IMR-90 (cell line): ENCODE data around the gene COL15A1. TPM values are rescaled to one million over a fixed set of nuclear protein-coding genes. Genes with fewer than 3 reads are reported as not detected.
A peak's percentile ranks its signal among the peaks of the same experiment; 100 is the strongest.

Experiments used
- ATAC-seq: fragments of 200-7000 bp; cut with Tn5 transposase; 2 replicates; pipeline ENCODE4 v1.9.1; 2020; ENCODE audit warnings: low read depth, mild to moderate bottlenecking, moderate library complexity
- BruUV-seq: library from RNA; stranded (reverse); fragments of 400-500 nt; replicated peaks from 2 replicates; lab custom pipeline; 2021; lab: Mats Ljungman, UMichigan
- CTCF ChIA-PET: fragments of 300-600 bp; formaldehyde crosslinking; extraction: SDS; loops from one replicate; lab custom pipeline; 2021; ENCODE audit warnings: antibody characterized with exemption; lab: Yijun Ruan, JAX
- POLR2A ChIA-PET: fragments of 300-600 bp; sonication (Branson Sonifier 250); formaldehyde crosslinking; loops from one replicate; lab custom pipeline; 2022; ENCODE audit warnings: antibody characterized with exemption; ENCODE audit not compliant: unreplicated experiment; lab: Charles Lee
- DNase-seq: peaks from one replicate; pipeline ENCODE4 v3.0.0; 2013
- H2AFZ ChIP-seq: replicated peaks from 2 replicates; pipeline ENCODE3; 2013; ENCODE audit warnings: low read length, mild to moderate bottlenecking; ENCODE audit not compliant: poor library complexity
- H2AK5ac ChIP-seq: 2 replicates; pipeline ENCODE4 v1.6.1; 2013; ENCODE audit warnings: low read depth, low read length, inconsistent platforms
- H2AK9ac ChIP-seq: replicated peaks from 2 replicates; pipeline ENCODE3; 2013; ENCODE audit warnings: mild to moderate bottlenecking, low read depth, low read length, moderate library complexity; ENCODE audit not compliant: poor library complexity
- H2BK120ac ChIP-seq: 2 replicates; pipeline ENCODE4 v1.6.1; 2013; ENCODE audit warnings: low read depth, low read length, inconsistent platforms
- H2BK15ac ChIP-seq: 3 replicates; pipeline ENCODE4 v1.6.1; 2013; ENCODE audit warnings: low read depth, low read length, inconsistent platforms
- H2BK20ac ChIP-seq: 2 replicates; pipeline ENCODE4 v1.6.1; 2013; ENCODE audit warnings: low read depth, mild to moderate bottlenecking, inconsistent platforms, low read length, moderate library complexity
- H2BK5ac ChIP-seq: 2 replicates; pipeline ENCODE4 v1.6.1; 2013; ENCODE audit warnings: mild to moderate bottlenecking, low read depth, low read length, inconsistent platforms; ENCODE audit not compliant: poor library complexity, severe bottlenecking
- H3K14ac ChIP-seq: replicated peaks from 2 replicates; pipeline ENCODE4 v1.6.1; 2013; ENCODE audit warnings: low read depth, low read length, inconsistent platforms
- H3K18ac ChIP-seq: 2 replicates; pipeline ENCODE4 v1.6.1; 2013; ENCODE audit warnings: low read depth, low read length, control low read depth
- H3K23ac ChIP-seq: 2 replicates; pipeline ENCODE4 v1.6.1; 2013; ENCODE audit warnings: low read depth, low read length, inconsistent platforms
- H3K27ac ChIP-seq: 2 replicates; pipeline ENCODE4 v1.5.1; 2013; ENCODE audit warnings: mild to moderate bottlenecking, control low read depth, low read length; ENCODE audit not compliant: insufficient read depth
- H3K27me3 ChIP-seq: 2 replicates; pipeline ENCODE4 v1.6.1; 2013; ENCODE audit warnings: low read length; ENCODE audit not compliant: control insufficient read depth, insufficient read depth
- H3K36me3 ChIP-seq: 2 replicates; pipeline ENCODE4 v1.6.1; 2013; ENCODE audit warnings: low read length, mixed read lengths; ENCODE audit not compliant: control insufficient read depth, insufficient read depth
- H3K4ac ChIP-seq: 2 replicates; pipeline ENCODE4 v1.6.1; 2013; ENCODE audit warnings: low read depth, low read length, inconsistent platforms
- H3K4me1 ChIP-seq: 2 replicates; pipeline ENCODE4 v1.6.1; 2013; ENCODE audit warnings: low read length, mixed read lengths; ENCODE audit not compliant: control insufficient read depth, insufficient read depth
- H3K4me2 ChIP-seq: 2 replicates; pipeline ENCODE4 v1.6.1; 2013; ENCODE audit warnings: low read depth, mild to moderate bottlenecking, control low read depth, low read length, moderate library complexity
- H3K4me3 ChIP-seq: 2 replicates; pipeline ENCODE4 v1.5.1; 2013; ENCODE audit warnings: low read depth, mild to moderate bottlenecking, control low read depth, low read length, moderate library complexity; ENCODE audit not compliant: insufficient read depth
- H3K56ac ChIP-seq: 2 replicates; pipeline ENCODE4 v1.6.1; 2013; ENCODE audit warnings: low read length, inconsistent platforms; ENCODE audit not compliant: insufficient read depth; ENCODE audit errors: extremely low read depth
- H3K79me1 ChIP-seq, 2 experiments: 2 replicates each; pipeline ENCODE4 v1.6.1; 2013; ENCODE audit warnings: low read length in 2 of 2, inconsistent platforms in 1 of 2, low read depth in 1 of 2
- H3K9ac ChIP-seq: 2 replicates; pipeline ENCODE4 v1.6.1; 2013; ENCODE audit warnings: low read depth, low read length, control low read depth
- H3K9me1 ChIP-seq: 2 replicates; pipeline ENCODE4 v1.6.1; 2013; ENCODE audit warnings: low read length, inconsistent platforms; ENCODE audit not compliant: insufficient read depth
- H3K9me3 ChIP-seq: 2 replicates; pipeline ENCODE4 v1.6.1; 2013; ENCODE audit warnings: low read length; ENCODE audit not compliant: control insufficient read depth, insufficient read depth
- H4K20me1 ChIP-seq: 2 replicates; pipeline ENCODE4 v1.6.1; 2013; ENCODE audit warnings: low read length, inconsistent platforms; ENCODE audit not compliant: insufficient read depth
- H4K5ac ChIP-seq: 2 replicates; pipeline ENCODE4 v1.6.1; 2013; ENCODE audit warnings: mild to moderate bottlenecking, low read depth, low read length, control low read depth
- H4K8ac ChIP-seq, 2 experiments: 2 replicates each; pipeline ENCODE4 v1.6.1; 2013; ENCODE audit warnings: low read depth in 2 of 2, low read length in 2 of 2, control low read depth in 1 of 2, inconsistent platforms in 1 of 2
- H4K91ac ChIP-seq: 2 replicates; pipeline ENCODE4 v1.6.1; 2013; ENCODE audit warnings: low read depth, low read length, inconsistent platforms; ENCODE audit not compliant: insufficient read depth
- ELK1 ChIP-seq: fragments of 150-350 bp; IDR thresholded peaks from 2 replicates; pipeline ENCODE4 v1.6.1; 2016; ENCODE audit warnings: low read depth, mild to moderate bottlenecking, low read length, moderate library complexity, borderline replicate concordance
- MAFK ChIP-seq: IDR thresholded peaks from 2 replicates; pipeline ENCODE4 v1.6.1; 2012; ENCODE audit warnings: low read depth, low read length, improper control_type of control experiment
- MAZ ChIP-seq: IDR thresholded peaks from 2 replicates; pipeline ENCODE4 v1.6.1; 2012; ENCODE audit warnings: low read depth, mild to moderate bottlenecking, low read length, improper control_type of control experiment, moderate library complexity, borderline replicate concordance
- MXI1 ChIP-seq: IDR thresholded peaks from 2 replicates; pipeline ENCODE4 v1.6.1; 2012; ENCODE audit warnings: low read depth, mild to moderate bottlenecking, low read length, moderate library complexity, borderline replicate concordance
- RFX5 ChIP-seq: IDR thresholded peaks from 2 replicates; pipeline ENCODE4 v1.8.0; 2012; ENCODE audit warnings: low read depth, mild to moderate bottlenecking, low read length, moderate library complexity
- WGBS, 2 experiments: methylation state at CpG; one replicate each; pipeline versions ENCODE4 v1.1.5 to v1.1.7; 2013; ENCODE audit warnings: missing lambda C conversion rate in 2 of 2; ENCODE audit not compliant: insufficient read length in 1 of 2; ENCODE audit errors: extremely low coverage in 2 of 2; 5-methylcytosine and 5-hydroxymethylcytosine counted together
- dilution Hi-C: fragments of 300-500 bp; cut with HindIII; formaldehyde crosslinking; loops from one replicate; pipeline ENCODE4 v1.14.3; 2018; ENCODE audit warnings: low sequenced_read_pairs; ENCODE audit not compliant: unreplicated experiment
- in situ Hi-C: fragments of 300-500 bp; cut with MboI; formaldehyde crosslinking; loops from 3 replicates; pipeline ENCODE4 v1.14.3; 2019; ENCODE audit warnings: low sequenced_read_pairs, inconsistent platforms, mixed read lengths
- intact Hi-C: fragments of 100-400 bp; cut with micrococcal nuclease; formaldehyde crosslinking; loops from 2 replicates; pipeline ENCODE4 v1.10.0; 2022
- polyA plus RNA-seq, 3 experiments: library from polyadenylated mRNA; depleted of rRNA; stranded (reverse); fragments of >200 nt; gene quantifications; 2 replicates each; pipeline ENCODE4 v1.2.3, GENCODE V29; 2012; ENCODE audit warnings: low replicate concordance in 1 of 3
- total RNA-seq: library from RNA; depleted of rRNA; stranded (reverse); fragments of >200 nt; gene quantifications from 2 replicates; pipeline ENCODE4 v1.2.3, GENCODE V29; 2012

The COL15A1 gene
- total and polyA plus RNA-seq, 2 of the 4 experiments (the other 2 are of a cell fraction): 2.2 to 3.7 TPM

GRCh38 chr9:98905015-98905414 lies 38.7 kb upstream of the COL15A1 start:
- intact Hi-C loops (no loop called here), in situ Hi-C loops (no loop called here), dilution Hi-C loops (no loop called here)
- H2BK20ac ChIP-seq: peak overlapping the region; percentile 35
- peak overlapping the region; percentile 54; the same call in 1 of the 3 replicates for H2BK15ac ChIP-seq
- peak overlapping the region; percentile 47; the same call in 1 of the 2 replicates for H4K91ac ChIP-seq
- no peak overlapping the region for H3K4me2 ChIP-seq
- no peak overlapping the region for H4K5ac ChIP-seq
- no peak for TF ChIP-seq MXI1
- TF ChIP-seq MAFK: no peak
- TF ChIP-seq MAZ: no peak
- TF ChIP-seq ELK1: no peak
- no peak for TF ChIP-seq RFX5
- H3K27me3 ChIP-seq: no peaks in the 10 kb centered on the region
- CTCF ChIA-PET: no interaction called here
- WGBS, 2 experiments: 82% methylated on average over 2 of the region's 4 CpGs; no CpG with 5 or more reads in 1 of the 2 experiments
- H3K4ac ChIP-seq: peak overlapping the region; percentile 70
- H3K4me3 ChIP-seq: no peak overlapping the region
- H2AK9ac ChIP-seq: peak overlapping the region; percentile 46
- DNase-seq (no peak), ATAC-seq (no peak)
- no peak overlapping the region for H3K27ac ChIP-seq
- H4K20me1 ChIP-seq: 0 out of 2 replicates have a peak, but pooled peaks cover 3% of the 10 kb centered on the region
- H2AK5ac ChIP-seq: peak overlapping the region; percentile 80; the same call in 1 of the 2 replicates
- H3K23ac ChIP-seq: no peak overlapping the region
- no peaks in the 10 kb centered on the region; a peak in 1 of 4 replicates for H3K79me1 ChIP-seq
- no peak overlapping the region; a peak in 1 of 4 replicates for H4K8ac ChIP-seq
- no peak overlapping the region for H3K9ac ChIP-seq
- H2AFZ ChIP-seq: no peak overlapping the region
- H3K18ac ChIP-seq: no peak overlapping the region; the same call in 1 of the 2 replicates
- BruUV-seq: no TSS peak
- no peak overlapping the region; the same call in 1 of the 2 replicates for H3K14ac ChIP-seq
- H3K56ac ChIP-seq: no peak overlapping the region
- H3K9me1 ChIP-seq: peaks cover 17% of the 10 kb centered on the region
- no peaks in the 10 kb centered on the region for H3K9me3 ChIP-seq
- H3K36me3 ChIP-seq: no peaks in the 10 kb centered on the region
- POLR2A ChIA-PET: no interaction called here
- peaks cover 25% of the 10 kb centered on the region for H3K4me1 ChIP-seq
- no peak overlapping the region for H2BK5ac ChIP-seq
- peak overlapping the region; percentile 49 for H2BK120ac ChIP-seq
